ENCODE results near the gene FEN1. TPM values are rescaled to one million over a fixed set of nuclear protein-coding genes. Genes with fewer than 3 reads are reported as not detected.

Gene FEN1
- polyA plus RNA-seq, 1 experiment, result 13.2 TPM

GRCh38 chr11:61766353-61766841 lies 26.3 kb upstream of the FEN1 start:
- H3K27me3 ChIP-seq (ENCODE audit: control insufficient read depth, insufficient read depth, low read length), result peaks cover 7% of the 10 kb centered on the region
- no peak for DNase-seq (ENCODE audit: low read depth)

GRCh38 chr11:61768376-61769076 lies 24.2 kb upstream of the FEN1 start:
- POLR2A ChIA-PET, result no interaction called here
- no peak for DNase-seq (ENCODE audit: low read depth)

More at GRCh38 chr11:61766353-61766841, 26.3 kb upstream of the FEN1 start:
- ChIA-PET POLR2A (no interaction called here), CTCF (interaction anchor here (0.6 to 1.9 kb wide), 6 partner anchors 8 to 32 kb away, joined by 3 to 7 read pairs (median 3); no protein-coding TSS in a partner anchor)
- TF ChIP-seq CTCF (IDR thresholded peaks at IDR 0.05; ENCODE audit: insufficient read depth, low read depth, low read length), result no peak
- H3K36me3 ChIP-seq (ENCODE audit: control insufficient read depth, insufficient read depth, low read length), result no peaks in the 10 kb centered on the region
- no peak overlapping the region for H3K4me3 ChIP-seq (ENCODE audit: low read depth, low read length)

GRCh38 chr11:61769169-61769920 lies 23.4 kb upstream of the FEN1 start:
- no peak for DNase-seq (ENCODE audit: low read depth)
- CTCF ChIA-PET, result interaction anchor here (0.7 to 1.9 kb wide), 5 partner anchors 11 to 36 kb away, joined by 3 to 7 read pairs (median 4); no protein-coding TSS in a partner anchor
- TF ChIP-seq CTCF (IDR thresholded peaks at IDR 0.05; ENCODE audit: insufficient read depth, low read depth, low read length), result peak; percentile 60
- POLR2A ChIA-PET, result no interaction called here
- no peak overlapping the region for H3K4me3 ChIP-seq (ENCODE audit: low read depth, low read length)
- H3K27me3 ChIP-seq (ENCODE audit: control insufficient read depth, insufficient read depth, low read length), result no peaks in the 10 kb centered on the region
- H3K36me3 ChIP-seq (ENCODE audit: control insufficient read depth, insufficient read depth, low read length), result no peaks in the 10 kb centered on the region

More at GRCh38 chr11:61768376-61769076, 24.2 kb upstream of the FEN1 start:
- no peaks in the 10 kb centered on the region for H3K36me3 ChIP-seq (ENCODE audit: control insufficient read depth, insufficient read depth, low read length)
- H3K27me3 ChIP-seq (ENCODE audit: control insufficient read depth, insufficient read depth, low read length), result no peaks in the 10 kb centered on the region
- no peak overlapping the region for H3K4me3 ChIP-seq (ENCODE audit: low read depth, low read length)
- no peak for TF ChIP-seq CTCF (IDR thresholded peaks at IDR 0.05; ENCODE audit: insufficient read depth, low read depth, low read length)
- CTCF ChIA-PET, result interaction anchor here (0.7 to 1.9 kb wide), 5 partner anchors 12 to 35 kb away, joined by 3 to 7 read pairs (median 3); no protein-coding TSS in a partner anchor

- ChIA-PET CTCF (interaction anchor here (0.7 to 1.9 kb wide), 3 partner anchors 15 to 23 kb away, joined by 3 to 7 read pairs (median 5); no protein-coding TSS in a partner anchor), POLR2A (no interaction called here)
- H3K4me3 ChIP-seq (ENCODE audit: low read depth, low read length), result no peak overlapping the region
- no peaks in the 10 kb centered on the region for H3K36me3 ChIP-seq (ENCODE audit: control insufficient read depth, insufficient read depth, low read length)
- TF ChIP-seq CTCF (IDR thresholded peaks at IDR 0.05; ENCODE audit: insufficient read depth, low read depth, low read length), result no peak
- no peaks in the 10 kb centered on the region for H3K27me3 ChIP-seq (ENCODE audit: control insufficient read depth, insufficient read depth, low read length)
- no peak for DNase-seq (ENCODE audit: low read depth)
These were observed 22.6 kb upstream of the FEN1 start for GRCh38 chr11:61769946-61770683.
